G401.6 (cell line): Measurements from ENCODE around the gene TCEANC2.
"Not testable (repeated sequence)": the region's sequence is repeated elsewhere in the genome, so short reads cannot be mapped to it uniquely, and the experiment has no call there.

Experiments used
- FAIRE-seq: peaks from 2 replicates; lab custom pipeline; 2012; peaks lifted over from hg19 to GRCh38; lab: Jason Lieb, UNC

TCEANC2 gene

DNA sequence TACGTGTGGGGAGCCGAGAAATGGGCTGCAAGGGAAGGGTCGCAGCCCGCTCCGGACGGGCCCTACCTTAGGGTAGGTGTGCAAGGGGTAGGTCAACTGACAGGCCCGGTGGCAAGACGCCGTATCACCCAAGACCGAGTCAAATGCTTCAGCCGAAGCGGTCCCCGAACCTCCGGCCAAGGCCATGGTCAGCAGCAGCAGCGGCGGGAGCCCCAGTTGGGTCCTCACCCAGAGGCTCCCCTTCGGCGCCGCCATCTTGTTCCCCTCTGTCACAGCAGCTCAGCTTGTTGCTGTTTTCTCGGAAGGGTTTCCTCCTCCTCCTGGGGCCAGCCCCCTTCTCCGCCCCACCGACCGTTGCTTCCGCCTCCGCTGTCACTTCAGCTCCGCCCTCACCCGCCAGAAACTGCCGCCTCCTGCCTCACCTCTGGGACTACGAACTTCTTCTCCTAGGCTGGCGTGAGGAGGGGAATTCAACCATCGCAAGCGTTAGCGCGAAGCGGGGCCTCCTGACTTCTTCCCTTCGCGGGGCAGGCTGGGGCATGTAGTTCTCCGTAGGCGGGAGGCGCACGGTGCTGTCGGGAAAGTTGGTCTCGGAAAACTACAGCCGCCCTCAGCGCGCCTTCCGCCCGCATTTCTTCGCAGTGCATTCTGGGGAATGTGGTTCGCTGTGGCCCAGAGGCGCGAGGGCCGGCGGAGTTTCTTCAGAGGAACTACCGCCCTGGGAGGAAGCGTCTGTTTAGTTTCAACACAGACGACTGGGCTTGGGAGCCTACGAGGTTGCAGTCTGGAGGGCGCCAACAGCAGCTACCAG is at the start of gene TCEANC2, which contains the start of gene TMEM59:
TCEANC2 (plus strand) TSS at position 675 of the 811 bp plus-strand sequence. CDS start 815 bp downstream, outside the sequence.
TMEM59 (minus strand) TSS at position 271 of the 811 bp plus-strand sequence; CDS start at position 255, 16 bp downstream.
- peak; percentile 98 for FAIRE-seq

DNA sequence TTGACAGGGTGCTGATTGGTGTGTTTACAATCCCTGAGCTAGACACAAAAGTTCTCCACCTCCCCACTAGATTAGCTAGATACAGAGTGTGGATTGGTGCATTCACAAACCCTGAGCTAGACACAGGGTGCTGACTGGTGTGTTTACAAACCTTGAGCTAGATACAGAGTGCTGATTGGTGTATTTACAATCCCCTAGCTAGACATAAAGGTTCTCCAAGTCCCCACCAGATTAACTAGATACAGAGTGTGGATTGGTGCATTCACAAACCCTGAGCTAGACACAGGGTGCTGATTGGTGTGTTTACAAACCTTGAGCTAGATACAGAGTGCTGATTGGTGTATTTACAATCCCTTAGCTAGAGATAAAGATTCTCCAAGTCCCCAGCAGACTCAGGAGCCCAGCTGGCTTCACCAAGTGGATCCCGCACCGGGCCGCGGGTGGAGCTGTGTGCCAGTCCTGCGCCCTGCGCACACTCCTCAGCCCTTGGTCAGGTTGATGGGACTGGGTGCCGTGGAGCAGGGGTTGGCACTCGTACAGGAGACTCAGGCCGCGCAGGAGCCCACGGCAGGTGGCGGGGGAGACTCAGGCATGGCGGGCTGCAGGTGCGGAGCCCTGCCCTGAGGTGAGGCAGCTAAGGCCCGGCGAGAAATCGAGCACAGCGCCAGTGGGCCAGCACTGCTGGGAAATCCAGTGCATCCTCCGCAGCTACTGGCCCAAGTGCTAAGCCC is 49.5 kb upstream of the TCEANC2 start:
- FAIRE-seq: not testable (repeated sequence)

DNA sequence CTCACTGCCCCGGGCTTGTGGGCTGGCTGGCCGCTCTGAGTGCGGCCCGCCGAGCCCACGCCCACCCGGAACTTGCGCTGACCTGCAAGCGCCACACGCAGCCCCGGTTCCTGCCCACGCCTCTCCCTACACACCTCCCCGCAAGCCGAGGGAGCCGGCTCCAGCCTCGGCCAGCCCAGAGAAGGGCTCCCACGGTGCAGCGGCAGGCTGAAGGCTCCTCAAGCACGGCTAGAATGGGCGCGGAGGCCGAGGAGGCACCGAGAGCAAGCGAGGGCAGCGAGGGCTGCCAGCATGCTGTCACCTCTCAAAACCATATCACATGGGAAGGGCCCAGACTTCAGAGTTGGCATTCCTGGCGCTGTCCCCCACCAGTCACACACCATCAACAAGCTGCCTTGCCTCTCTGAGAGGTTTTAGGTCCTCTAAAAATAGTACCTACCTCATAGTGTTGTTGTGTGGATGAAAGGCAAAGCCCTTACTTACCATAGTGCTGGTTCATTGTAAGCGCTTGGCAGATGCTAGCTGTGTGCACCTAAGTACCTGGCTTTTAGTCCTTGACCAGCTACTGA is 48.8 kb upstream of the TCEANC2 start:
- FAIRE-seq: no peak

DNA sequence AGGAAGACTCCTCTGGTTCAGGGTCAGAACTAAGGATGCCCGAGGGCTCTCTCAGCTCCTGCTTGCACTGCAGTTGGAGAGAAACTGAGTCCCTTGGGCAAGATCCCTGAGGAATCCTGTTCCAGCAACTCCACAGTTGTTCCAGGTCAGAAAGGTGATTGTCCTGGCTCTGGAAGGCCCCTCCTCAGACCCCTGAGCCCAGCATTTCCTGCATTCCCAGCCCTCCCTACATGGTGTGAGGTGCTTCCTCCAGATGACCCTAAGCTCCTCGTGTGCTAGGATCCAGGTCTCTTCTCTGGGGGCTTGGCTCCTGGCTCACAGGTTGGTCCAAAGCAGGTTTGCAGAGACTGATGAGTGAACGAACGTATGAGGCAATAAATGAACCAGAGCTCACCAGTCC is 46.9 kb upstream of the TCEANC2 start:
- no peak for FAIRE-seq

DNA sequence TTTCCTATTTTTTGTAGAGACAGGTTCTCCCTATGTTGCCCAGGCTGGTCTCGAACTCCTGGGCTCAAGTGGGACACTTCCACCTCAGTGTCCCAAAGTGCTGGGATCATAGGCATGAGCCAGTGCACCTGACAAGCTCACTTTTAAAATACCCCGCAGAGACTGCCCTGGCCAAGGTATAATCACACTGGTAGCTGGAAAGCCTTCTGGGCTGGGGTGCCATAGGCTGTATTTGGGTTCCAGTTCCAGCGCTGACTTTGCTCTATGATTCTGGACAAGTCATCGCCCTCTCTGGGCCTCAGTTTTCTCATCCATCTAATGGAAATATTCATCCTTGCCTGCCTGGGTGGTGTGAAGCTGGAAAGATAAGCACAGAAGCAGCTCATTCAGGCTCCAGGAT is 45.8 kb upstream of the TCEANC2 start:
- no peak for FAIRE-seq

DNA sequence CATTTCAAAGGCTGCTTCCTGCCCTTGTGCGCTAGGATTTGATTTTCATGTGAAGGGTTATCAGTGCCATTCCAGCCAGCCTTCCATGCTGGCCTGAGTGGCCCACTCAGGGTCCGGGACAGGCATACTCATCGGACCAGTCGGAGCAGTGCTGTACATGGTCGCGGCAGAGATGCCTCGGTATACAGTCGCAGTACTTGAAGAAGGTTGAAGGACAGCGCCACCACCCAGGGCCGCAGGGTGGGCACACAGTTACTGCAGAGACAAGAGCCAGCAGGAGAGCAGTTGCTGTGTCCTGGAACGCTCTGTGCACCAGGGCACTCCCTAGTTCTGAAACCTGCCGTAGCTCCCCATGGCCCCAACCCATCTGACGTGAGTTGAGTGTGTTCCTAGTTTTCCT is 44.5 kb upstream of the TCEANC2 start:
- no peak for FAIRE-seq

DNA sequence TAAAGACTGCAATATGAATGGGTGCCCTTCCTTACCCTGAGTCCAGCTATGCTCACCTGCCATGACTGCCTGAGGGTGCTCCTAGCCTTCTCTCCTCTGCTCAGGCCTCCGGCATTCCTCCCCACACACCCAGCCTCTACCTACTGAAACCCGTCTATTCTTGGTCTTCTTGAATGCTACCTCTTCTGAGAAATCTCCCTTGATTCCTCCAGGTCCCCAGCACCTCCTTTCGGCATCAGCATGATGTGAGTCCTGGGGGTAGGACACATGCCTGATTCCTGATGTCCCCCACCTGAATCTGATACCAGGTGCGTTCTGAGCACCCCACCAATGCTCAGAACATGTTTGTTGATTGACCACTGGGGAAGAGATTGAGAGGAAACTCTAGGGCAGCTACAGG is 44.0 kb upstream of the TCEANC2 start:
- no peak for FAIRE-seq

DNA sequence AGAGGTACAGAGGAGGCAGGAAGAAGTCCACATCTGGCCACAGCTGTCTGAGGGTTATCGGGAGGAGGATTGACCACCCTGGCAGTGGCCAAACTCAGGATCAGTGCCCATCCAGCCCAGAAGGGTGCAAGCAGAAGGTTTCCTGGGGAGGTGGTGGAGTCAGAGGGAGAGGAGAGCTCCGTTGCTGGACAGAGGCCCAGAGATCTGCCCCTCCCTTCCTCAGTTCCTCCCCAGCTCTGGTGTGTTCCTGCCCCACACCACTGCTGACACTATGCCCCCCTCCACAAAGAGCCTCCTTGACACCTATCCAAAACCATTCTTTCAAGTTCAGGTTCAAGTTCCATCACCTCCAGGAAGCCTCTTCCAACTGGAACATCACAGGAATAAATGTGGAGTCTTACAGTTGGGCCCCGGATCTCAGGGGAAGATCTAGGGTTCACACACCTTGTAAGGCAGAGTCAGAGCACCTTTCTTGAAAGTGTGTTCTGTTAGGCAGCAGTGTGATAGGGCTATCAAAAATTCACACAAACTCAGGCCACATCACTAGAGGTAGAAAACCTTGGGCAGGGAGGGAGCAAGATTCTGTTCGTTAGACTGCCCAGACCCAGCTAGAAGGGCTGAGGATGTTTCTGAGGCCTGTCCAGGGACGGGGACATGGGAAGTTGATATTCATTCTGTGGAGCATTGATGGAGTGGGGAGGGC is 42.8 kb upstream of the TCEANC2 start:
- FAIRE-seq: no peak

DNA sequence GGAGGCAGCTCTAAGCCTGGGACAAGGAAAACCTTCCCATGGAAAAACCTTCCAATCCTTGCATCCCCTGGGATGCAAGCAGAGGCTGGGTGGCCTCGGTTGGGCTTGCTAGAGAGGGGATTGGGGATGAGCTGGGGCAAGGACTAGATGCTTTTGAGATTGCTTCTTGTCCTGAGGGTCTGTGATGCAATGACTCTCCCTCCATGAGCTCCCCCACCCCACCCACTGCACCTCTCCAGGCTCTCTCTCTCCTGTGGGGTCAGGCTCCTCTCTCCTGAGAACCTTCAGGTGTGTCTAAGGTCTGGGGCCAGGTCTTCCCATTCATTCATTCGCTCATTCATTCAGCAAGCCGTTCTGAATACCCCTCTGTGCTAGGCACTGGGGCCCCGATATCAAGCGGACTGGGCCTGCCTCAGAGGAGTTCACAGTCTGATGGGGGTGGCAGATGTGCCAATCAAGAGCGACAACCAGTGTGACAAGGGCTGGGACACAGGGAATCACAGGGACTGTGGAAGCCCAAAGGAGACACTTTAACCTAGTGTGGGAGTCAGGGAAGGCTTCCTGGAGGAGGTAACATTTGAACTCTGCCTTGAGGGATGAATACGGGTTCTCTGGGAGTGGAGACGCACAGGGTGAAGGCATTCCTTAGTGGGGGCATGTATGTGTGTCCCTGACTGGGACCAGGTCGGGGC is 41.9 kb upstream of the TCEANC2 start:
- no peak for FAIRE-seq

DNA sequence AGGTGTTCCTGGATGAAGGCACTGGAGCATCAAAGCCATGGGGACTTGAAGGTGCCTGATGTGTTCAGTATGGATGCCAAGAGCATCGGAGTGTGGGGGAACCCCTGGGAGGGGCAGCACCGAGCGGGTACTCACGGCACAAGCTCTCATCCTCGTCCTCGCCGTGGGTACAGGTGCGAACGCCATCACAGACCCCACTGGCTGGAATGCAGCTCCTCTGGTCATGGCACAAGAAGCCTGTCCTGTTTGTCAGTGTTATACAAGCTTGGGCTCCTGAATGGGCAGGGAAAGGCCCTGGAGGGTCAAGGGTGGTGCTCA is 41.4 kb upstream of the TCEANC2 start:
- FAIRE-seq: no peak

DNA sequence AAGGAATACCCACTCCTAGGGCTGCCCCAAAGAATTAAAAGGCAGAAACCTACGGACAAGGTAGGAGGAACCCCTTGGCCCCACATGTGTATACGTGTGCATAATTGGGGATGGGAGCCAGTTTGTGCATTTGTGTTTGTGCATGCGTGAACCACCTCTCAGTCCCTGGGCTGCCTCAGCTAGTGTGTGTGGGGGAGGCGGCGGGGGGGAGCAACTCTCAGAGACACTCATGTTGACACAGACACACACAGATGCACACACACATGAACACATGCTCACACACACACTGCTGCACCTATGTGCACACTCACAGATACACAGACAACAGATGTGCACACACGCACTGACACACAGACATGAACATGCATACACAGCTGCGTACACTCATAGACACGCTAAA is 40.5 kb upstream of the TCEANC2 start:
- no peak for FAIRE-seq

DNA sequence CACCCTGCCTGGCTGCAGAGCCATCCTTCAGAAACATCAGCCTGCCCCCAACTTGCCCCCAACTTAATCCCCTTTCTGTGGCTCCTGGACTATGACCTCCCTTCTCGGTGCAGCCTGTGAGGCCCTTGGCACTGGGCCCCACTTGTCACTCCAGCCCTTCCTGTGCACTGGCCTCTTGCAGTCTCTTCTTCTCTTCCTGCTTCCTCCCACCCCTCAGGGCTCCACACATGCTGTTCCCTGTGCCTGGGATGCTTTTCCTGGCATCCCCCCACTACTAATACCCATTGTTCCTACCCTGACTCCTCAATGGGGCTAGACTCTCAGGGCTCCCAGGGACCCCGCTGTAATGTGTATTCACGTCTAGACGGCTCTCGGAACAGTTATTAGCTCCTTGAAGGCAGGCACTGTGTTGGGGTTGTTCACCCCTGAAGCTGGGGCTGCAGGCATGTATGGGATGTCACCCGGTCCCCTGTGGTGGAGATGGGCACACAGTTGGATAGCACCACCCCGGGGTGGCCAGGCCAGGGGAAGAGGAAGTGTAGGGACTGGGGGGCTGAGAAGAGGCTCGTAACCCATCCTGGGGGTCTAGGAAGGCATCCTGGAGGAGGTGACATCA is 39.9 kb upstream of the TCEANC2 start:
- no peak for FAIRE-seq

DNA sequence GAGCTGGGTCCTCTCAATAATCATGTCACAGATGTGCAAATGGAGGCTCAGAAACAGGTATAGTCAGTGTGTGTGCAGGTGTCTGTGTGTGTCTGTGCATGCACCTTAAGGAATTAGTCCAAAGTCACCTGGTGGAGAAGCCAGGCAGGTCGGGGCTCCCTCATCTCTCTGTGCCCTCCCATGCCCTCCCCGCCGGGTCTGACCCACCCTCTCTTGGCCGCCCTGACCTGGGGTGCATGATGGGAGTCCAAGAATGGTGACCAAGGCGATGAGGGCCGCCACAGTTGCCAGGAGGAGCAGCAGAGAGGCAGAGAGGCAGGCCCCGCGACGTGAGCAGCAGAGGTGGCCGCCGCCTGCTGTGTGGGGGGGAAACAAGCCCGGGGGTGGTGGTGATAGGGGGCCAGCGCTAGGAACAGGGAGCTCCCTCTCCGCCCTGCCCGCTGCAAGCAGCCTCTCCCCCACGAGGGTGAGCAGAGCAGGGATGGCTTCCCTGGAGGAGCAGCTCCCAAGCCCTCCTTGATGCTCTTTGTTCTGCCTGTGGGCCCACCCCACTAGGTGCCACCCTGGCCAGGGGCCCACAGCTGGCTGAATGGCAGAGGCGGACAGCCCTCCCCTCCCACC is 39.3 kb upstream of the TCEANC2 start:
- FAIRE-seq: no peak

DNA sequence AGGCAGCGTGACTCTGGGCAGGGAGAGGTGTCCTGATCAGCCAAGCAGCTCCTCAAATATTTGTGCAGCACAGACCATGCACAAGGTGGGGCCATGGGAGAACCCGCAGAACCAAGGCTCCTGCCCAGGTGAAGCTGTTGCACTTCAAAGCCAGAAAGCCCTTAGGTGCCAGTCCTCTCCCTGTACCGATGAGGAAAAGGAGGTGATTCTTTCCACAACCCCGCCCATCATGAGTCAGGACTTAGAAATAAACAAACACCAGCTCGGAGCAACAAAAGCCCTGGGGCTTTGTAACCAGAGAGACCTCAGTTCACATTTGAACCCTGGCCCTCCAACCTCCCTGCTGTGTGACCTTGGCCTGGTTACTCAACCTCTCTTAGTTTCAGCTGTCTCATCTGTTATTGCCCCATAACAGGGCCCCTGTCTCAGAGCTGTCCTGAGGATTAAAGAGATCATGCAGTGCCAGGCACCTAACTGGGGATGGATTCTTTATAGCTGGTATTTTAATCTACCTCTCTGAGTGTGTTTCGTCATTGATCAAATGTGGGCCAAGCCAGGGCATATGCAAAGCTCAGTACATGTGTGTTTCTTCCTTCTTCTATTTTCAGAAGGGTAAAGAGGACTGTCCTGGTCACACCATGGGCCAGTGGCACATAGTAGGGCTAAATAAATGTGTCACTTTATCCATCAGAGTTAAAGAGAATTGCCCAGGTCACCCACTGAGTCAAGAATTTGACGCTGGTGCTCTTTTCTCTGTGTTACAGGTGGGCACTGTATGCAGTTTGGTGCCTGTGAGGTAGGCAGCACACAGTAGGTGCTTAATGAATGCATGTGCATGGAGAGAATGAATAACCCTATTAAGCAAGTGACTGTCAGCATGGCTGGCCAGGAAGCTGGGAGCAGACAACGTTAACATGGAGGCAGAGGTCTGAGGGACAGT is 36.8 kb upstream of the TCEANC2 start:
- no peak for FAIRE-seq

DNA sequence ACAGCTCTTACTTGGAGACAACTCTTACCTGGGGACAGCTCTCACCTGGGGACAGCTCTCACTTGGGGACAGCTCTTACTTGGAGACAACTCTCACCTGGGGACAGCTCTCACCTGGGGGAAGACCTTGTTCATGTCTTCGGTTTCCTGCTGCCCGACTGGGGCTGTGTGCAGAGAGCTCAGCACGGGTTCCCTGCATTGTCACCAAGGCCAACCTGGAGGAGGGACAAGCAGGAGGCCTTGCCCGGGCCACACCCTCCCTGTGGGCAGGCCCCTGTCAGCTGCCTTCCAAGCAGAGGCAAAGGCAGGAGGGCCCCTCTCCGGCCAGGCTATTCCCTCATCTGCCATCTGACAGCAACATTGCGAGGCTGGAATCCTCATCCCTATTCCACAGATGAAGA is 35.4 kb upstream of the TCEANC2 start, which contains the start of gene LDLRAD1:
LDLRAD1 (minus strand) TSS at position 208 of the 400 bp plus-strand sequence; CDS start at position 134, 74 bp downstream.
- no peak for FAIRE-seq

DNA sequence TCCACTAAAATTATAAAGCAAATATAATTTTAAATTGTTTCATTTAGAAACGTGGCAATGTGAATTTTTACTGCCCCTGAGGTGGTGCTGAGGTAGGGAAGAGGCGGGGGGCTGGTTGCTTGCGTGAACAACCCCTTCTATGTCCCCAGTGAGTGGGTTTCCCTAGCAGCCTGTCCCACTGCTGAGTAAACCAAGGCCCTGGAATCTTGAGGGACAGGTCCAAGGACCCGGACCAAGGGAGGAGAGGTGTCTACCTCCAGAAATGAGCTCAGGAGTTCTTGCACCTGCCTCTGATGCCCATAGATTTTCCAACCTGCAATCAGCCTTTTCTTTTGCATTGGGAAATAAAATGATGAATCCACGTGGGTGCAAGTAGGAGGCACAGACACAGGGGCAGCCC is 34.8 kb upstream of the TCEANC2 start:
- FAIRE-seq: no peak

DNA sequence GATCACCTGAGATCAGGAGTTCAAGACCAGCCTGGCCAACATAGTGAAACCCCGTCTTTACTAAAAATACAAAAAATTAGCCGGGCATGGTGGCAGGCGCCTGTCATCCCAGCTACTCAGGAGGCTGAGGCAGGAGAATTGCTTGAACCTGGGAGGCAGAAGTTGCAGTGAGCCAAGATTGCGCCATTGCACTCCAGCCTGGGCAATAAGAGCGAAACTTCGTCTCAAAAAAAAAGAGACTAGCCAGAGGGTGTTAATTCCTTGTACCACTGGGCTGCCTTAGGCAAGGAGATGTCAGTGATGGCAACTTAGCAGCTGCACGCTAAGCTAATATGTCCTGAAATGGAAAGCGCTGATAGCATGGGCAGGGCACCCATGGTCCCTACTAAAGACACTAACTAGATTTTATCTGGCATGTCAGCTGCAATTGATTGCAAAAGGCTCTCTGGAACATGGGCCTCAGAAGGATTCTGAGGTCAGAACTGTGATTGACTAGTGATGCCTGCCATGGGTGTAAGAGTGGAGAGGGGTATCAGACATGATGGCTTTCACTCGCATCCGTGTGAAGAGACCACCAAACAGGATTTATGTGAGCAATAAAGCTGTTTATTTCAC is 33.7 kb upstream of the TCEANC2 start:
- FAIRE-seq: not testable (repeated sequence)

DNA sequence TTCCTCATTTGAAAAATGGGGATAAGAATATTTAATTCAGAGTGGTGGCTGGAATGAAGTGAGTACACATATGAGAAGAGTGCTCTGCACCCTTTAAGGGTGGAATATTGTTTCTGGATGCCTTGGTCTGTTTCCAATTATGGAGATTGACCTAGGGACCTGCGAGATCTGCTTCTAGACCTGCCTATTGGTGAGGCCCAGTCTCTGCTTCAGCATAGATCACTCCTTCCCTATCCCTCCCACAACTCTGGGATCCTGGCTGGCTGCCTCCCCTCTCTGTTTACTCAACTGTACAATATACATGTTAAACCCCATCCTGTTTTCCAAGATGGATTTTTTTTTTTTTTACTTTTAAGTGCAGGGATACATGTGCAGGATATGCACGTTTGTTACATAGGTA is 29.1 kb upstream of the TCEANC2 start:
- no peak for FAIRE-seq

DNA sequence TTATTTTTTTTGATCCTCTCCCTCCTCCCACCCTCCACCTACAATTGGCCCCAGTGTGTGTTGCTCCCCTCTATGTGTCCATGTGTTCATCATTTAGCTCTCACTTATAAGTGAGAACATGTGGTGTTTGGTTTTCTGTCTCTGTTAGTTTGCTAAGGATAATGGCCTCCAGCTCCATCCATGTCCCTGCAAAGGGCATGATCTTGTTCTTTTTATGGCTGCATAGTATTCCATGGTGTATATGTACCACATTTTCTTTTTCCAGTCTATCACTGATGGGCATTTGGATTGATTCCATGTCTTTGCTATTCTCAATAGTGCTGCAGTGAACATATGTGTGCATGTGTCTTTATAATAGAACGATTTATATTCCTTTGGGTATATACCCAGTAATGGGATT is 28.6 kb upstream of the TCEANC2 start:
- not testable (repeated sequence) for FAIRE-seq
